MM.1S (cell line): ENCODE data around the gene BARX2.

Experiments
- CTCF ChIP-seq: fragments of 300-600 bp; sonication (generic); IDR thresholded peaks from 2 replicates; pipeline ENCODE4 v1.5.1; 2016; ENCODE audit warnings: antibody characterized with exemption, low read length, mixed read lengths
- EZH2 ChIP-seq: fragments of 300-600 bp; sonication (generic); optimal IDR thresholded peaks from 2 replicates; pipeline ENCODE3; 2017; ENCODE audit warnings: low read depth, mild to moderate bottlenecking, antibody characterized with exemption, low read length, mixed read lengths

- no peak for TF ChIP-seq CTCF
- TF ChIP-seq EZH2, result no peak
Observed at GRCh38 chr11:129445226-129445625, 69.6 kb downstream of the BARX2 start.
